Cardiac fibroblast (primary cell): ENCODE data around the gene APOC4.

Experiments used
- DNase-seq, 2 donors: peaks; one replicate each; pipeline versions ENCODE4 v3.0.0 to v3.0.0-alpha.2; 2010; ENCODE audit warnings: low read depth in 2 of 2
- H3K4me3 ChIP-seq, 2 donors: replicated peaks in 1 of 2; 1 replicate in 1 of 2; 2 replicates in 1 of 2; pipeline ENCODE4 v1.5.1; 2011; ENCODE audit warnings: low read depth in 2 of 2, low read length in 2 of 2, mild to moderate bottlenecking in 2 of 2, moderate library complexity in 1 of 2
- TF ChIP-seq, protein P1 (sequence below): IDR thresholded peaks from one replicate; pipeline ENCODE4 v1.5.1; 2011; ENCODE audit warnings: low read depth, mild to moderate bottlenecking, low read length, inconsistent platforms

APOC4 gene

DNA sequence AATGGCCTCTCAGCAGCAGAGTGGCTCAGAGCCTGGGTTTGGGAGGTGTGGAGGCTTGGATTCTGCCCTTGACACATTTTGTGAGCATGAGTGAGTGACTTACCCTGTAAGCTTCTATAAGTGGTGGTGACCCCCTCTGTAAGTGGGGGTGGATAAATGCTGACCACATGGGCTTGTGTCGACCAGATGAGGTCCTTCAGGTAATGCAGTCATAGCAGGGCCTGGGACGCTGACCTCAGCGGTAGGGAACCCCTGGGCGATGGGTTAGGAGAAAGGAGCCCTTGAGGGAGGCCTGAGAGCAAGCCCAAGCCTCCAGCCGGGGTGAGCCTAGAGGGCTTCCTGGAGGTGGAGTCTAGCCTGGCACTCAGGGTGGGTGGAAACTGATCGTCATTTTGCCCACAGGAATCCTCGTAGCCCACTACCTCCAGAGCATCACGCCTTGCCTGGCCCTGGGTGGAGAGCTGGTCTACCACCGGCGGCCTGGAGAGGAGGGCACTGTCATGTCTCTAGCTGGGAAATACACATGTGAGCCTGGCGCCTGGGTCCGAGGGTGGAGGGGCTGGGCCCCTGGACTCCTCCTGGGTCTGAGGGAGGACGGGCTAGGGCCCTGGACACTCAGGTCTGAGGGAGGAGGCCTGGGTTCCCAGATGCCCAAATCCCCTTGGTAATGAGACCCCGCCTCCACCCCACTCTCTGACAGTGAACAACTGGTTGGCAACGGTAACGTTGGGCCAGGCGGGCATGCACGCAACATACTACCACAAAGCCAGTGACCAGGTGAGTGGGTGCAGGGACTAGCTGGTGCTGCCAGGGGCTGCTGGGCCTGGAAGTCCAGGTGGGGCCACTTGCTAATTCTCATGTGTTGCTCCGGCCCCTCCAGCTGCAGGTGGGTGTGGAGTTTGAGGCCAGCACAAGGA lies 41.5 kb upstream of the APOC4 start:
- no peak for DNase-seq
- no peak overlapping the region for H3K4me3 ChIP-seq
- TF ChIP-seq, protein P1, sequence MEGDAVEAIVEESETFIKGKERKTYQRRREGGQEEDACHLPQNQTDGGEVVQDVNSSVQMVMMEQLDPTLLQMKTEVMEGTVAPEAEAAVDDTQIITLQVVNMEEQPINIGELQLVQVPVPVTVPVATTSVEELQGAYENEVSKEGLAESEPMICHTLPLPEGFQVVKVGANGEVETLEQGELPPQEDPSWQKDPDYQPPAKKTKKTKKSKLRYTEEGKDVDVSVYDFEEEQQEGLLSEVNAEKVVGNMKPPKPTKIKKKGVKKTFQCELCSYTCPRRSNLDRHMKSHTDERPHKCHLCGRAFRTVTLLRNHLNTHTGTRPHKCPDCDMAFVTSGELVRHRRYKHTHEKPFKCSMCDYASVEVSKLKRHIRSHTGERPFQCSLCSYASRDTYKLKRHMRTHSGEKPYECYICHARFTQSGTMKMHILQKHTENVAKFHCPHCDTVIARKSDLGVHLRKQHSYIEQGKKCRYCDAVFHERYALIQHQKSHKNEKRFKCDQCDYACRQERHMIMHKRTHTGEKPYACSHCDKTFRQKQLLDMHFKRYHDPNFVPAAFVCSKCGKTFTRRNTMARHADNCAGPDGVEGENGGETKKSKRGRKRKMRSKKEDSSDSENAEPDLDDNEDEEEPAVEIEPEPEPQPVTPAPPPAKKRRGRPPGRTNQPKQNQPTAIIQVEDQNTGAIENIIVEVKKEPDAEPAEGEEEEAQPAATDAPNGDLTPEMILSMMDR: no peak

DNA sequence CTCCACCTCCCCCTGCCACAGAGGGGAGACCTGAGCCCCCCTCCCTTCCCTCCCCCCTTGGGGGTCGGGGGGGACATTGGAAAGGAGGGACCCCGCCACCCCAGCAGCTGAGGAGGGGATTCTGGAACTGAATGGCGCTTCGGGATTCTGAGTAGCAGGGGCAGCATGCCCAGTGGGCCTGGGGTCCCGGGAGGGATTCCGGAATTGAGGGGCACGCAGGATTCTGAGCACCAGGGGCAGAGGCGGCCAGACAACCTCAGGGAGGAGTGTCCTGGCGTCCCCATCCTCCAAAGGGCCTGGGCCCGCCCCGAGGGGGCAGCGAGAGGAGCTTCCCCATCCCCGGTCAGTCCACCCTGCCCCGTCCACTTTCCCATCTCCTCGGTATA lies 38.8 kb upstream of the APOC4 start:
- H3K4me3 ChIP-seq: no peak overlapping the region
- TF ChIP-seq, protein P1: no peak
- DNase-seq: no peak

DNA sequence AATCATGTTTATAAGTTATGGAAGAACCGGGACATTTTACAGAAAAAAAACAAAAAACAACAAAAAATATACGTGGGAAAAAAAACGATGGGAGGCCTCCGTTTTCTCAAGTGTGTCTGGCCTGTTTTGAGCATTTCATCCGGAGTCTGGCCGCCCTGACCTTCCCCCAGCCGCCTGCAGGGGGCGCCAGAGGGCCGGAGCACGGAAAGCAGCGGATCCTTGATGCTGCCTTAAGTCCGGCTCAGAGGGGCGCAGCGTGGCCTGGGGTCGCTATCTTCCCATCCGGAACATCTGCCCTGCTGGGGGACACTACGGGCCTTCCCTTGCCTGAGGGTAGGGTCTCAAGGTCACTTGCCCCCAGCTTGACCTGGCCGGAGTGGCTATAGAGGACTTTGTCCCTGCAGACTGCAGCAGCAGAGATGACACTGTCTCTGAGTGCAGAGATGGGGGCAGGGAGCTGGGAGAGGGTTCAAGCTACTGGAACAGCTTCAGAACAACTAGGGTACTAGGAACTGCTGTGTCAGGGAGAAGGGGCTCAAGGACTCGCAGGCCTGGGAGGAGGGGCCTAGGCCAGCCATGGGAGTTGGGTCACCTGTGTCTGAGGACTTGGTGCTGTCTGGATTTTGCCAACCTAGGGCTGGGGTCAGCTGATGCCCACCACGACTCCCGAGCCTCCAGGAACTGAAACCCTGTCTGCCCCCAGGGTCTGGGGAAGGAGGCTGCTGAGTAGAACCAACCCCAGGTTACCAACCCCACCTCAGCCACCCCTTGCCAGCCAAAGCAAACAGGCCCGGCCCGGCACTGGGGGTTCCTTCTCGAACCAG lies 38.2 kb upstream of the APOC4 start:
- TF ChIP-seq, protein P1: peak; percentile 99
- H3K4me3 ChIP-seq: no peak overlapping the region
- DNase-seq: peak; percentile 77 to 80

DNA sequence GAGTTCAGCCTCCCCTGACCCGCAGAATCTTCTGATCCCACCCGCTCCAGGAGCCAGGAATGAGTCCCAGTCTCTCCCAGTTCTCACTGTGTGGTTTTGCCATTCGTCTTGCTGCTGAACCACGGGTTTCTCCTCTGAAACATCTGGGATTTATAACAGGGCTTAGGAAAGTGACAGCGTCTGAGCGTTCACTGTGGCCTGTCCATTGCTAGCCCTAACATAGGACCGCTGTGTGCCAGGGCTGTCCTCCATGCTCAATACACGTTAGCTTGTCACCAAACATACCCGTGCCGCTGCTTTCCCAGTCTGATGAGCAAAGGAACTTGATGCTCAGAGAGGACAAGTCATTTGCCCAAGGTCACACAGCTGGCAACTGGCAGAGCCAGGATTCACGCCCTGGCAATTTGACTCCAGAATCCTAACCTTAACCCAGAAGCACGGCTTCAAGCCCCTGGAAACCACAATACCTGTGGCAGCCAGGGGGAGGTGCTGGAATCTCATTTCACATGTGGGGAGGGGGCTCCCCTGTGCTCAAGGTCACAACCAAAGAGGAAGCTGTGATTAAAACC lies 37.5 kb upstream of the APOC4 start:
- TF ChIP-seq, protein P1: no peak

DNA sequence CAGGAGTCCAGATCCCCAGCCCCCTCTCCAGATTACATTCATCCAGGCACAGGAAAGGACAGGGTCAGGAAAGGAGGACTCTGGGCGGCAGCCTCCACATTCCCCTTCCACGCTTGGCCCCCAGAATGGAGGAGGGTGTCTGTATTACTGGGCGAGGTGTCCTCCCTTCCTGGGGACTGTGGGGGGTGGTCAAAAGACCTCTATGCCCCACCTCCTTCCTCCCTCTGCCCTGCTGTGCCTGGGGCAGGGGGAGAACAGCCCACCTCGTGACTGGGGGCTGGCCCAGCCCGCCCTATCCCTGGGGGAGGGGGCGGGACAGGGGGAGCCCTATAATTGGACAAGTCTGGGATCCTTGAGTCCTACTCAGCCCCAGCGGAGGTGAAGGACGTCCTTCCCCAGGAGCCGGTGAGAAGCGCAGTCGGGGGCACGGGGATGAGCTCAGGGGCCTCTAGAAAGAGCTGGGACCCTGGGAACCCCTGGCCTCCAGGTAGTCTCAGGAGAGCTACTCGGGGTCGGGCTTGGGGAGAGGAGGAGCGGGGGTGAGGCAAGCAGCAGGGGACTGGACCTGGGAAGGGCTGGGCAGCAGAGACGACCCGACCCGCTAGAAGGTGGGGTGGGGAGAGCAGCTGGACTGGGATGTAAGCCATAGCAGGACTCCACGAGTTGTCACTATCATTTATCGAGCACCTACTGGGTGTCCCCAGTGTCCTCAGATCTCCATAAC lies 36.4 kb upstream of the APOC4 start, which contains the start of gene APOE:
APOE (plus strand) TSS at position 360 of the 724 bp plus-strand sequence. CDS start 829 bp downstream, outside the sequence.
- DNase-seq: peak in 1 of 2 donors; percentile 91
- TF ChIP-seq, protein P1: no peak
- peak within 1 kb of the TSS in 1 of 2 donors; percentile 86 for H3K4me3 ChIP-seq

More for the DNA sequence above, 37.5 kb upstream of the APOC4 start:
- DNase-seq: no peak
- H3K4me3 ChIP-seq: no peak overlapping the region

DNA sequence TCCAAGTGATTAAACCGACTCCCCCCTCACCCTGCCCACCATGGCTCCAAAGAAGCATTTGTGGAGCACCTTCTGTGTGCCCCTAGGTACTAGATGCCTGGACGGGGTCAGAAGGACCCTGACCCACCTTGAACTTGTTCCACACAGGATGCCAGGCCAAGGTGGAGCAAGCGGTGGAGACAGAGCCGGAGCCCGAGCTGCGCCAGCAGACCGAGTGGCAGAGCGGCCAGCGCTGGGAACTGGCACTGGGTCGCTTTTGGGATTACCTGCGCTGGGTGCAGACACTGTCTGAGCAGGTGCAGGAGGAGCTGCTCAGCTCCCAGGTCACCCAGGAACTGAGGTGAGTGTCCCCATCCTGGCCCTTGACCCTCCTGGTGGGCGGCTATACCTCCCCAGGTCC lies 34.4 kb upstream of the APOC4 start:
- TF ChIP-seq, protein P1: no peak
- H3K4me3 ChIP-seq: peak overlapping the region in 1 of 2 donors; percentile 86
- no peak for DNase-seq
